HCT116 (cell line): ENCODE measurements around the gene MRPL20.
"Not testable (repeated sequence)": the region's sequence is repeated elsewhere in the genome, so short reads cannot be mapped to it uniquely, and the experiment has no call there.

Experiments
- ELF1 ChIP-seq: IDR thresholded peaks from 2 replicates; pipeline ENCODE4 v1.6.1; 2012; ENCODE audit warnings: low read depth, borderline replicate concordance
- EZH2 ChIP-seq: fragments of 200-600 bp; sonication (generic); IDR thresholded peaks from 2 replicates; pipeline ENCODE4 v1.6.1; 2017; ENCODE audit warnings: antibody characterized with exemption, mixed run types
- FOSL1 ChIP-seq: IDR thresholded peaks from 2 replicates; pipeline ENCODE4 v1.6.1; 2012; ENCODE audit warnings: low read depth
- JUND ChIP-seq: IDR thresholded peaks from 2 replicates; pipeline ENCODE4 v1.6.1; 2012
- POLR2A ChIP-seq: IDR thresholded peaks from 2 replicates; pipeline ENCODE4 v1.7.0; 2011; ENCODE audit warnings: borderline replicate concordance; ENCODE audit not compliant: insufficient read depth, insufficient read length; ENCODE audit errors: extremely low read depth
- POLR2AphosphoS5 ChIP-seq: IDR thresholded peaks from 2 replicates; pipeline ENCODE4 v1.6.1; 2011; ENCODE audit warnings: mild to moderate bottlenecking, low read depth, low read length, moderate library complexity
- SP1 ChIP-seq: IDR thresholded peaks from 2 replicates; pipeline ENCODE4 v1.6.1; 2012; ENCODE audit warnings: low read depth
- TCF7L2 ChIP-seq: IDR thresholded peaks from 2 replicates; pipeline ENCODE4 v1.7.0; 2011; ENCODE audit warnings: borderline replicate concordance, inconsistent platforms; ENCODE audit not compliant: insufficient read depth, insufficient read length; ENCODE audit errors: extremely low read depth
- YY1 ChIP-seq: IDR thresholded peaks from 2 replicates; pipeline ENCODE4 v1.6.1; 2011; ENCODE audit warnings: low read length, low read depth, moderate library complexity, mild to moderate bottlenecking; ENCODE audit not compliant: insufficient replicate concordance; ENCODE audit errors: extremely low read depth
- ZNF274 ChIP-seq: fragments of 200-500 bp; sonication (Bioruptor generic); IDR thresholded peaks from 2 replicates; pipeline ENCODE4 v1.6.1; 2014; ENCODE audit warnings: mild to moderate bottlenecking, low read depth, low read length, inconsistent platforms
- TF ChIP-seq, protein P1 (sequence below), 3 experiments: fragments of 200-600 bp in 1 of 3; sonication (generic) in 1 of 3; IDR thresholded peaks in 2 of 3; conservative IDR thresholded peaks in 1 of 3; 2 replicates each; pipeline ENCODE4 v1.5.1; 2012 to 2017; ENCODE audit warnings: low read depth in 2 of 3, low read length in 2 of 3, antibody characterized with exemption in 1 of 3, borderline replicate concordance in 1 of 3, control low read depth in 1 of 3, mild to moderate bottlenecking in 1 of 3, mixed read lengths in 1 of 3, mixed run types in 1 of 3, moderate library complexity in 1 of 3; ENCODE audit not compliant: insufficient read depth in 1 of 3
- TF ChIP-seq, protein P2 (sequence below): IDR thresholded peaks from 2 replicates; pipeline ENCODE4 v1.6.1; 2012; ENCODE audit warnings: low read depth
- TF ChIP-seq, protein P3 (sequence below): IDR thresholded peaks from 2 replicates; pipeline ENCODE4 v1.6.1; 2012
- TF ChIP-seq, protein P4 (sequence below): IDR thresholded peaks from 2 replicates; pipeline ENCODE4 v1.6.1; 2012

DNA sequence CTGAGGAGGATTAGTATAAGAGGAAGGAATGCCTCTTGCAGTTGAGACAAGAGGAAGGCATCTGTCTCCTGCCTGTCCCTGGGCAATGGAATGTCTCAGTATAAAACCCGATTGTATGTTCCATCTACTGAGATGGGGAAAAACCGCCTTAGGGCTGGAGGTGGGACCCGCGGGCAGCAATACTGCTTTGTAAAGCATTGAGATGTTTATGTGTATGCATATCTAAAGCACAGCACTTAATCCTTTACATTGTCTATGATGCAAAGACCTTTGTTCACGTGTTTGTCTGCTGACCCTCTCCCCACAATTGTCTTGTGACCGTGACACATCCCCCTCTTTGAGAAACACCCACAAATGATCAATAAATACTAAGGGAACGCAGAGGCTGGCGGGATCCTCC lies 3.1 kb upstream of the MRPL20 start:
- TF ChIP-seq ZNF274, POLR2A, ELF1, EZH2, TCF7L2, SP1, FOSL1, POLR2AphosphoS5, JUND, YY1: not testable (repeated sequence)
- TF ChIP-seq, protein P1, sequence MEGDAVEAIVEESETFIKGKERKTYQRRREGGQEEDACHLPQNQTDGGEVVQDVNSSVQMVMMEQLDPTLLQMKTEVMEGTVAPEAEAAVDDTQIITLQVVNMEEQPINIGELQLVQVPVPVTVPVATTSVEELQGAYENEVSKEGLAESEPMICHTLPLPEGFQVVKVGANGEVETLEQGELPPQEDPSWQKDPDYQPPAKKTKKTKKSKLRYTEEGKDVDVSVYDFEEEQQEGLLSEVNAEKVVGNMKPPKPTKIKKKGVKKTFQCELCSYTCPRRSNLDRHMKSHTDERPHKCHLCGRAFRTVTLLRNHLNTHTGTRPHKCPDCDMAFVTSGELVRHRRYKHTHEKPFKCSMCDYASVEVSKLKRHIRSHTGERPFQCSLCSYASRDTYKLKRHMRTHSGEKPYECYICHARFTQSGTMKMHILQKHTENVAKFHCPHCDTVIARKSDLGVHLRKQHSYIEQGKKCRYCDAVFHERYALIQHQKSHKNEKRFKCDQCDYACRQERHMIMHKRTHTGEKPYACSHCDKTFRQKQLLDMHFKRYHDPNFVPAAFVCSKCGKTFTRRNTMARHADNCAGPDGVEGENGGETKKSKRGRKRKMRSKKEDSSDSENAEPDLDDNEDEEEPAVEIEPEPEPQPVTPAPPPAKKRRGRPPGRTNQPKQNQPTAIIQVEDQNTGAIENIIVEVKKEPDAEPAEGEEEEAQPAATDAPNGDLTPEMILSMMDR (IDR thresholded peaks at IDR 0.05 in 2 of 3, conservative IDR thresholded peaks at IDR 0.05 in 1 of 3; ENCODE audit: borderline replicate concordance in 1 of 3, insufficient read depth in 1 of 3, low read depth in 2 of 3, low read length in 2 of 3) = not testable (repeated sequence)
- TF ChIP-seq, protein P2, sequence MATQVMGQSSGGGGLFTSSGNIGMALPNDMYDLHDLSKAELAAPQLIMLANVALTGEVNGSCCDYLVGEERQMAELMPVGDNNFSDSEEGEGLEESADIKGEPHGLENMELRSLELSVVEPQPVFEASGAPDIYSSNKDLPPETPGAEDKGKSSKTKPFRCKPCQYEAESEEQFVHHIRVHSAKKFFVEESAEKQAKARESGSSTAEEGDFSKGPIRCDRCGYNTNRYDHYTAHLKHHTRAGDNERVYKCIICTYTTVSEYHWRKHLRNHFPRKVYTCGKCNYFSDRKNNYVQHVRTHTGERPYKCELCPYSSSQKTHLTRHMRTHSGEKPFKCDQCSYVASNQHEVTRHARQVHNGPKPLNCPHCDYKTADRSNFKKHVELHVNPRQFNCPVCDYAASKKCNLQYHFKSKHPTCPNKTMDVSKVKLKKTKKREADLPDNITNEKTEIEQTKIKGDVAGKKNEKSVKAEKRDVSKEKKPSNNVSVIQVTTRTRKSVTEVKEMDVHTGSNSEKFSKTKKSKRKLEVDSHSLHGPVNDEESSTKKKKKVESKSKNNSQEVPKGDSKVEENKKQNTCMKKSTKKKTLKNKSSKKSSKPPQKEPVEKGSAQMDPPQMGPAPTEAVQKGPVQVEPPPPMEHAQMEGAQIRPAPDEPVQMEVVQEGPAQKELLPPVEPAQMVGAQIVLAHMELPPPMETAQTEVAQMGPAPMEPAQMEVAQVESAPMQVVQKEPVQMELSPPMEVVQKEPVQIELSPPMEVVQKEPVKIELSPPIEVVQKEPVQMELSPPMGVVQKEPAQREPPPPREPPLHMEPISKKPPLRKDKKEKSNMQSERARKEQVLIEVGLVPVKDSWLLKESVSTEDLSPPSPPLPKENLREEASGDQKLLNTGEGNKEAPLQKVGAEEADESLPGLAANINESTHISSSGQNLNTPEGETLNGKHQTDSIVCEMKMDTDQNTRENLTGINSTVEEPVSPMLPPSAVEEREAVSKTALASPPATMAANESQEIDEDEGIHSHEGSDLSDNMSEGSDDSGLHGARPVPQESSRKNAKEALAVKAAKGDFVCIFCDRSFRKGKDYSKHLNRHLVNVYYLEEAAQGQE = not testable (repeated sequence)
- TF ChIP-seq, protein P3, sequence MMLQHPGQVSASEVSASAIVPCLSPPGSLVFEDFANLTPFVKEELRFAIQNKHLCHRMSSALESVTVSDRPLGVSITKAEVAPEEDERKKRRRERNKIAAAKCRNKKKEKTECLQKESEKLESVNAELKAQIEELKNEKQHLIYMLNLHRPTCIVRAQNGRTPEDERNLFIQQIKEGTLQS = not testable (repeated sequence)
- TF ChIP-seq, protein P4, sequence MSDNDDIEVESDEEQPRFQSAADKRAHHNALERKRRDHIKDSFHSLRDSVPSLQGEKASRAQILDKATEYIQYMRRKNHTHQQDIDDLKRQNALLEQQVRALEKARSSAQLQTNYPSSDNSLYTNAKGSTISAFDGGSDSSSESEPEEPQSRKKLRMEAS = not testable (repeated sequence)
